K562 (cell line): ENCODE measurements around the gene PRCD. TPM values are rescaled to one million over a fixed set of nuclear protein-coding genes. Genes with fewer than 3 reads are reported as not detected.
"Not testable (repeated sequence)": the region's sequence is repeated elsewhere in the genome, so short reads cannot be mapped to it uniquely, and the experiment has no call there.

ENCODE experiments used
- ATAC-seq: fragments of 200-7000 bp; cut with Tn5 transposase; 3 replicates; pipeline ENCODE4 v1.9.1; 2020; ENCODE audit warnings: moderate library complexity
- BruUV-seq: library from RNA; stranded (reverse); fragments of 400-500 nt; replicated peaks from 2 replicates; lab custom pipeline; 2021; lab: Mats Ljungman, UMichigan
- CTCF ChIA-PET: fragments of 300-600 bp; formaldehyde crosslinking; extraction: SDS; loops from one replicate; lab custom pipeline; 2021; ENCODE audit warnings: low intra/inter-chr PET ratio; lab: Yijun Ruan, JAX
- POLR2A ChIA-PET: fragments of 300-600, 350-650 bp; sonication (Branson Sonifier 250); formaldehyde crosslinking; extraction: SDS; loops from one replicate; lab custom pipeline; 2021; ENCODE audit warnings: antibody characterized with exemption, inconsistent platforms; lab: Yijun Ruan, JAX
- DNase-seq, 4 experiments: peaks; one replicate each; pipeline versions ENCODE4 v3.0.0 to v3.0.0-alpha.2; 2011 to 2018; ENCODE audit warnings: low spot score in 3 of 4, mixed read lengths in 3 of 4; ENCODE audit errors: extremely low read depth in 1 of 4
- FAIRE-seq: peaks from 2 replicates; lab custom pipeline; 2011; peaks lifted over from hg19 to GRCh38; lab: Jason Lieb, UNC
- H2AFZ ChIP-seq: 2 replicates; pipeline ENCODE4 v1.6.0; 2011; ENCODE audit warnings: low read depth, low read length, control low read depth, inconsistent platforms
- H3K27ac ChIP-seq: fragments of 200-600 bp; 3 replicates; pipeline ENCODE4 v1.8.0; 2011; ENCODE audit warnings: low read depth, mild to moderate bottlenecking, control low read depth, inconsistent platforms, low read length, moderate library complexity, mixed read lengths; ENCODE audit errors: extremely low read depth
- H3K27me3 ChIP-seq, 2 experiments: fragments of 300-600 bp in 1 of 2; 2 replicates in 1 of 2; 3 replicates in 1 of 2; pipeline versions ENCODE4 v1.6.0 to v1.8.0; 2011; ENCODE audit warnings: inconsistent platforms in 2 of 2, low read length in 2 of 2, mild to moderate bottlenecking in 1 of 2, mixed read lengths in 1 of 2, moderate library complexity in 1 of 2; ENCODE audit not compliant: control insufficient read depth in 2 of 2, insufficient read depth in 2 of 2
- H3K36me3 ChIP-seq: fragments of 300-600 bp; 3 replicates; pipeline ENCODE4 v1.8.0; 2011; ENCODE audit warnings: mild to moderate bottlenecking, low read length, inconsistent platforms; ENCODE audit not compliant: control insufficient read depth, insufficient read depth
- H3K4me1 ChIP-seq, 2 experiments: fragments of 200-600 bp in 1 of 2; replicated peaks in 1 of 2; 2 replicates in 1 of 2; 3 replicates in 1 of 2; pipeline versions ENCODE4 v1.5.1 to v1.8.0; 2011; ENCODE audit warnings: inconsistent platforms in 2 of 2, low read length in 2 of 2, mild to moderate bottlenecking in 1 of 2, mixed read lengths in 1 of 2, moderate library complexity in 1 of 2; ENCODE audit not compliant: control insufficient read depth in 2 of 2, insufficient read depth in 2 of 2
- H3K4me2 ChIP-seq: 2 replicates; pipeline ENCODE4 v1.6.1; 2011; ENCODE audit warnings: low read length, control low read depth, inconsistent platforms, mixed read lengths; ENCODE audit not compliant: insufficient read depth
- H3K4me3 ChIP-seq: fragments of 200-600 bp; sonication (generic), shearing (Covaris generic); 2 replicates; pipeline ENCODE4 v1.5.1; 2016; ENCODE audit warnings: control low read depth, inconsistent platforms
- H3K79me2 ChIP-seq: fragments of 200-600 bp; 3 replicates; pipeline ENCODE4 v1.8.0; 2011; ENCODE audit warnings: low read length, inconsistent platforms; ENCODE audit not compliant: control insufficient read depth, insufficient read depth
- H3K9ac ChIP-seq, 2 experiments: 2 replicates each; pipeline versions ENCODE4 v1.6.0 to v1.6.1; 2011; ENCODE audit warnings: low read depth in 2 of 2, low read length in 2 of 2, control low read depth in 1 of 2, inconsistent platforms in 1 of 2, mild to moderate bottlenecking in 1 of 2, mixed read lengths in 1 of 2; ENCODE audit not compliant: insufficient read depth in 1 of 2
- H3K9me1 ChIP-seq: one replicate; pipeline ENCODE4 v1.6.0; 2011; ENCODE audit warnings: inconsistent platforms, mild to moderate bottlenecking, low read length, moderate library complexity; ENCODE audit not compliant: control insufficient read depth, insufficient read depth
- H3K9me3 ChIP-seq: replicated peaks from 2 replicates; pipeline ENCODE4 v1.5.1; 2011; ENCODE audit warnings: low read depth, low read length, inconsistent platforms; ENCODE audit not compliant: control insufficient read depth, insufficient read depth
- H4K20me1 ChIP-seq: replicated peaks from 2 replicates; pipeline ENCODE4 v1.6.1; 2011; ENCODE audit warnings: low read length, inconsistent platforms, mixed read lengths; ENCODE audit not compliant: control insufficient read depth, insufficient read depth
- CHD1 ChIP-seq: fragments of 200-600 bp; sonication (generic); IDR thresholded peaks from one replicate; pipeline ENCODE4 v1.6.1; 2012; ENCODE audit warnings: mild to moderate bottlenecking, moderate library complexity, low read length, inconsistent platforms
- KDM1A ChIP-seq, 2 experiments: fragments of 450-650 bp; IDR thresholded peaks; 2 replicates each; pipeline ENCODE4 v1.6.1; 2016; ENCODE audit warnings: mild to moderate bottlenecking in 2 of 2
- NCOA6 ChIP-seq: fragments of 450-650 bp; IDR thresholded peaks from 2 replicates; pipeline ENCODE4 v1.6.1; 2017; ENCODE audit warnings: mild to moderate bottlenecking
- RBM17 ChIP-seq: fragments of 200-400 bp; formaldehyde crosslinking; IDR thresholded peaks from 2 replicates; pipeline ENCODE4 v1.6.1; 2017; ENCODE audit warnings: low read depth, mild to moderate bottlenecking, low read length, borderline replicate concordance
- ZNF121 ChIP-seq: sonication (generic); formaldehyde crosslinking; conservative IDR thresholded peaks from 2 replicates; pipeline ENCODE4 v1.8.0; 2022; ENCODE audit warnings: missing genetic modification reagents
- WGBS: fragments of 100-300 bp; shearing (Covaris generic); methylation state at CpG from one replicate; pipeline ENCODE4 v1.1.6; 2016; ENCODE audit warnings: low coverage, mixed read lengths; ENCODE audit not compliant: insufficient coverage; ENCODE audit errors: missing lambda C conversion rate; 5-methylcytosine and 5-hydroxymethylcytosine counted together
- in situ Hi-C: fragments of 300-500 bp; cut with MboI; formaldehyde crosslinking; loops from 4 replicates; pipeline ENCODE4 v1.15.0; 2018; ENCODE audit warnings: inconsistent platforms, mixed read lengths
- intact Hi-C: fragments of 100-400 bp; cut with micrococcal nuclease; formaldehyde crosslinking; loops from 2 replicates; pipeline ENCODE4 v1.14.2; 2022
- polyA plus RNA-seq, 8 experiments: library from polyadenylated mRNA; depleted of rRNA in 4 of 8; stranded (reverse) in 5 of 8; unstranded in 3 of 8; fragments of >200 nt; fragmentation: Nextera tagmentation in 2 of 8; fragmentation: Illumina TruSeq in 1 of 8; extraction: Ambion mirVana in 2 of 8; extraction: Trizol in 1 of 8; gene quantifications; 2 replicates each; pipeline versions ENCODE4 v1.2.1 to v1.2.3, GENCODE V29; 2011 to 2014; ENCODE audit warnings: inconsistent platforms in 1 of 8, missing spikeins in 1 of 8
- total RNA-seq, 7 experiments: library from RNA; depleted of rRNA in 6 of 7; stranded (reverse); fragments of >200 nt in 6 of 7; fragmentation: Illumina TruSeq in 2 of 7; extraction: Trizol in 2 of 7; gene quantifications; 2 replicates each; pipeline versions ENCODE4 v1.2.1 to v1.2.3, GENCODE V29; 2011 to 2021; ENCODE audit warnings: low replicate concordance in 1 of 7
- TF ChIP-seq, protein P1 (sequence below): fragments of 250-450 bp; sonication (Bioruptor Pico); IDR thresholded peaks from 2 replicates; pipeline ENCODE4 v1.9.0; 2021; ENCODE audit warnings: mild to moderate bottlenecking
- TF ChIP-seq, protein P2 (sequence below): IDR thresholded peaks from 2 replicates; pipeline ENCODE4 v1.6.1; 2014; ENCODE audit warnings: antibody characterized with exemption

The PRCD gene
- total and polyA plus RNA-seq, 9 of the 15 experiments (the other 6 are each of a cell fraction or from before 2014, with no cell fraction given) = 0.20 to 0.25 (median 0.21) TPM; not detected in 6

DNA sequence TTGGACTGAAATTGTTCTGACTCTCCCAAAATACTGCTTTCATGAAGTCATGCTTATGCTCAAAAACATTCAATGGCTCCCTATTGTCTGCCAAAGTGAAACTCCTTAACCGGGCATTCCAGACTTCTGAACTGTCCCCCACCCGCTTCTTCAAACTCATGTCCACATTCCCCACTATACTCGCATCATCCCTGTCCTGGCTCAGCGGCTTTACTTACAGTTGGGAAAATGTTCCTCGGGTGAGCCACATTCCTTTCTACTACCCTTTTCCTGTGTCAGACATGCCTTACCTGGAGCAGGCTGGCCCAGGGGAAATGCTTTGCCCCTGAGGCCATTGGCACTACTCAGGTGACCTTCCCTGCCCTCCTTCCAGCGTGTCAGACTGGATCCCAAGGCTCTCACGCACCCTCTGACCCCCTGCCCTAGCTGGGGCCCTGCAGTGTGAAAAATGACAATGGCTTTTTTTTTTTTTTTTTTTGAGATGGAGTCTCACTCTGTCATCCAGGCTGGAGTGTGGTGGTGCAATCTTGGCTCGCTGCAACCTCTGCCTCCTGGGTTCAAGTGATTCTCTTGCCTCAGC is 7.7 kb upstream of the PRCD start (continued):
- TF ChIP-seq CHD1 = no peak
- TF ChIP-seq KDM1A (IDR thresholded peaks at IDR 0.05) = peak; percentile 81 to 90
- no peak for TF ChIP-seq NCOA6
- no peak for TF ChIP-seq RBM17
- TF ChIP-seq, protein P1, sequence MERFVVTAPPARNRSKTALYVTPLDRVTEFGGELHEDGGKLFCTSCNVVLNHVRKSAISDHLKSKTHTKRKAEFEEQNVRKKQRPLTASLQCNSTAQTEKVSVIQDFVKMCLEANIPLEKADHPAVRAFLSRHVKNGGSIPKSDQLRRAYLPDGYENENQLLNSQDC (CRISPR knock-in tag) = no peak
- TF ChIP-seq, protein P2, sequence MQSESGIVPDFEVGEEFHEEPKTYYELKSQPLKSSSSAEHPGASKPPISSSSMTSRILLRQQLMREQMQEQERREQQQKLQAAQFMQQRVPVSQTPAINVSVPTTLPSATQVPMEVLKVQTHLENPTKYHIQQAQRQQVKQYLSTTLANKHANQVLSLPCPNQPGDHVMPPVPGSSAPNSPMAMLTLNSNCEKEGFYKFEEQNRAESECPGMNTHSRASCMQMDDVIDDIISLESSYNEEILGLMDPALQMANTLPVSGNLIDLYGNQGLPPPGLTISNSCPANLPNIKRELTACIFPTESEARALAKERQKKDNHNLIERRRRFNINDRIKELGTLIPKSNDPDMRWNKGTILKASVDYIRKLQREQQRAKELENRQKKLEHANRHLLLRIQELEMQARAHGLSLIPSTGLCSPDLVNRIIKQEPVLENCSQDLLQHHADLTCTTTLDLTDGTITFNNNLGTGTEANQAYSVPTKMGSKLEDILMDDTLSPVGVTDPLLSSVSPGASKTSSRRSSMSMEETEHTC = no peak
- TF ChIP-seq, all 486 proteins: peak for 7

DNA sequence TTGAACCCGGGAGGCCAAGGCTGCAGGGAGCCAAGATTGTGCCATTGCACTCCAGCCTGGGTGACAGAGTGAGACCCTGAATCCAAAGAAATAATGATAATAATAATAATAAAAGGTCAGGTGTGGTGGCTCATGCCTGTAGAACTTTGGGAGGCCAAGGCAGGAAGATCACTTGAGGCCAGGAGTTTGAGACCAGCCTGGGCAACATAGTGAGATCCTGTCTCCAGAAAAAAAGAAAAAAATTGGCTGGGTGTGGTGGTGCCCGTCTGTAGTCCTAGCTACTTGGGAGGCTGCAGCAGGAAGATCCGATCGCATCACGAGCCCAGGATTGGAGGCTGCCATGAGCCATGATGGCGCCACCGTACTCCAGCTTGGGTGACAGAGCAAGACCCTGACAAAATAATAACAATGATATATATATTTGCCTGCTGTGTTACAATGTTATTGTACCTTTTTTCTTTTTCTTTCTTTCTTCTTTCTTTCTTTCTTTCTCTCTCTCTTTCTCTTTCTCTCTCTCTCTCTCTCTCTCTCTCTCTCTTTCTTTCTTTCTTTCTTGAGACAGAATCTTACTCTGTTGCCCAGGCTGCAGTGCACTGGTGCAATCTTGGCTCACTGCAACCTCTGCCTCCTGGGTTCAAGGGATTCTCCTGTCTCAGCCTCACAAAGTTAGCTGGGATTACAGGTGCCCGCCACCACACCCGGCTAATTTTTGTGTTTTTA is 6.0 kb upstream of the PRCD start:
- TF ChIP-seq ZNF121 (CRISPR knock-in tag) = peak; percentile 74
- DNase-seq, intact Hi-C loops, FAIRE-seq, H4K20me1 ChIP-seq, H3K9me3 ChIP-seq, H3K27me3 ChIP-seq, H3K9ac ChIP-seq, H3K9me1 ChIP-seq, H3K36me3 ChIP-seq, H3K79me2 ChIP-seq, H3K4me2 ChIP-seq, BruUV-seq, in situ Hi-C loops, CTCF ChIA-PET, H3K4me3 ChIP-seq, ATAC-seq, H3K27ac ChIP-seq, H2AFZ ChIP-seq: not testable (repeated sequence)
- POLR2A ChIA-PET = interaction anchor here (1.0 kb wide), 1 partner anchor 203 kb away, joined by 3 read pairs; the partner anchor contains the start of gene SRSF2
- 64% methylated on average over 9 of the region's 9 CpGs for WGBS
- H3K4me1 ChIP-seq = peaks cover 23 to 56% of the 10 kb centered on the region in 2 experiments
